ENCODE results near the gene U2AF1L4.

Gene U2AF1L4

GRCh38 chr19:35756377-35757230 lies 11.4 kb upstream of the U2AF1L4 start, which contains the start of gene HSPB6:
HSPB6 (minus strand) TSS chr19:35757029; CDS start chr19:35757008, 21 bp downstream.
- no peak for DNase-seq

GRCh38 chr19:35755550-35756376 lies 10.5 kb upstream of the U2AF1L4 start:
- DNase-seq, result no peak

DNA sequence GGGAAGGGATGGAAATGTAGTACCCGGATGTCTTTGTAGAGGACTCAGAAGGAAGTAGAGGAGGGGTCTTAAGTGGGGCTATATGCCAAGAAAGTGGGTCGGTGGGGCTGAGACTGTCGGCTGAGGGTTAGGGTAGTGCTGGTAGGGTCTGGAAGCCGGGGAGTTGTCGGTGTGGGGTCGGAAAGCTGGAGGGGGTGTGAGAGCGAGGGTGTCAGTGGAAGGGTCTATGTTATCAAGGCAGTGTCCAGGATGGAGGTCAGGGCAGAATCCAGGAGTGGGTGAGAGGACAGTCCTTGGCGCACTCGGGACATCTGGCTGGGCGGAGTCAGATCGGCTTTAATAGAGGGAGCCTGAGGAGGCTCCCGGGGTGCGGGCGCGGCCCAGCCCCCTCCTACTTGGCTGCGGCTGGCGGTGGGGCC lies 9.9 kb upstream of the U2AF1L4 start:
- no peak for DNase-seq

GRCh38 chr19:35754370-35755130 lies 9.3 kb upstream of the U2AF1L4 start:
- DNase-seq, result no peak

- DNase-seq, result no peak
These were observed 8.6 kb upstream of the U2AF1L4 start for GRCh38 chr19:35753634-35754369.

GRCh38 chr19:35752746-35753350 lies 7.6 kb upstream of the U2AF1L4 start:
- no peak for DNase-seq

DNA sequence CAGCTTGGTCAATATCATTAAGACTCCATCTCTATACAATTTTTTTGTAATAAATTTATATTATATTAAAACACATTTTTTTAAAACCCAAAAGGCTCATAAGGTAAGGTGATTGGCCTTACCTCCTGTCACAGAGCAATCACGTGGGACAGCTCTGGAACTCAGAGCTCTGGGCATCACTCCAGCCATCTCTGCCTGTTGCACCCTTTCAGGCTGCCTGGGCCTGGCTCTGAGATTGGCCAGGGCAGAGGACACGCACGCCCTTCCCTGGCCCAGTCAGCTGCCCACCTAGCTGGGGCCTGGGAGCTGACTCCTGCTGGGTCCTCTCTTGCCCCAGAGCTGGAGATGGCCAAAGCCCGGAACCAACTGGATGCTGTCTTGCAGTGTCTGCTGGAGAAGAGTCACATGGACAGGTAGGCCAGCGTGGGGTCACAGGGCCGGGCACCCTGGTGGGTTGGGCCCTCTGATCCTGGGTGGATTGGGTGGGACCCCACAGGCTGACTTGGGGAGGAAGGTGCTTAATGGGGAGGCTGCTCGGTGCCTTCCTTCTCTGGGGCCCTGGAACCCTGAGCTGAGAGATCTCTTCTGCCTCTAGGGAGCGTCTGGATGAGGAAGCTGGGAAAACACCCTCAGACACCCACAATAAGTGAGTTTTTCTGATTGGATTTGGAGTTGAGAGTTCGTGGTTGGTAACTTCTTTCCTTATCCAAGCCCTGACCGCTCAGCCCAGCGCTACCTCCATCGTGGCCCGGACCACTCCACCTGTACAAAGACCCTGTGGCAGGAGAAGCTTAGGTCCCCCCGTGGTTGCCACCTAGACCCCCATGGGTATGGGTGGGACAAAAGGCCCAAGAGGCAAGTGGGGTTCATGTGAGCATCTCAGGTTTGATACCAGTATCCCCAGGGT lies 6.9 kb upstream of the U2AF1L4 start:
- DNase-seq, result no peak

GRCh38 chr19:35750167-35750566 lies 4.9 kb upstream of the U2AF1L4 start:
- DNase-seq, result no peak

GRCh38 chr19:35748106-35749020 lies 3.1 kb upstream of the U2AF1L4 start, which contains the start of gene LIN37:
LIN37 (plus strand) TSS chr19:35748576; CDS start chr19:35748725, 149 bp downstream.
- DNase-seq, result peak; percentile 99

GRCh38 chr19:35746531-35746930 lies 1.3 kb upstream of the U2AF1L4 start:
- DNase-seq, result no peak

DNA sequence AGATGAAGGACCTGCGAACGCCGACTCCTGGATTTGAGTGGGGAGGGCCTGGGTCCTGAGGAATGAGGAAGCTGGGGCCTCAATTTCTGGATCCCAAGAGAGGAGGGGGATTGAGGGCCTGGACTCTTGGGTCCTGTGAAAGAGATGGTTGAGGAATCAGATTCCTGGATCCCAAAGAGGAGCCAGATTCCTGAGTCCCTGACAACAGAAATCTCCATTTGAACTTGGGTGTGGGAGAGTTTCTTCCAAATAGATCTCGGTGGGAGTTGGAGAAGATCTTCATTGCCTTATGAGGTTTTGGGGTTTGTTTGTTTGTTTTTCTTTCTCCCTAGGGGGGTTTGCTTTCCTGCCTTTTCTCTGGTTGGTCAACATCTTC lies 857 bp upstream of the U2AF1L4 start:
- DNase-seq, result no peak

DNA sequence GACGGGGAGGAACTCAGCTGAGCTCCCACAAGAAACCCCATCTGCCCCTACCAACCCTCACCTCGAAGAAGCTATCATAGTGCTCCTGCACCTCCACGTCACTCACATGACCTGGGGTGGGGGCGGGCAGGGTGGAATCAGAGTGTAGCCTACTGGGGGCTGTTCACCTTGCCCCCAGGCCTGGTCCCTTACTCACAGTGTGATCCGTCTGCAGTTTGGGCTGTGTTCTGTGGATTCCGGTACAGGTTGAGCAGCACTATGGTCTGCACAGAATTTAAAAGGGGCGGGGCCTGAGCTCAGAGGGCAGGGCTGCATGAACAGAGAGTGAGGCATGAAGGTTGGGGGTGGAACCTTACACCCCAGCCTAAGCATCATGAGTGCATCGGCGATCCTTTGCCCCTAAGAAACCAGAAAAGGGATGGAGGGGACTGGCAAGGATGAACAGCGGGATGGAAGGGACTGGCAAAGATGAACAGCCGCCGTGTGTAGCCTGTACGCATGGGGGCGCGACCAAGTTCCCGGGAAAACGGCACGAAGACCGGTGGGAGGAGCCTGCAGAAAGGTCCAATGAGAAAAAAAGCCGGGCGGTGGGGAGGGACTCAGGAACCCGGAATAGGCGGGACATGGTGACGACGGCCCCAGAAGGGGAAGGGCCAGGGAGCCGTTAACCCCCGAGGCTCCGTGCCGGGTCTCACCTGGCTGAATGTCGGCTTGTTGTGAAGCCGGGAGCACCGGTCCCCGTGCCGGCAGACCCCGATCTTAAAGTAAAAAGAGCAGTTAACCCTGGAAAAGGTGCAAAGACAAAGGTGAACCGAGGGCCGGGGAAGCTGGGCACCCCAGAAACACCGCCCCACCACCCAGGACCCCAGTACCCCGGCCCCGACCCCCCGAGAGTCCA lies 539 bp downstream of the U2AF1L4 start:
- peak; percentile 97 for DNase-seq

- DNase-seq, result no peak
These were observed 1.4 kb downstream of the U2AF1L4 start for GRCh38 chr19:35743640-35744429.

DNA sequence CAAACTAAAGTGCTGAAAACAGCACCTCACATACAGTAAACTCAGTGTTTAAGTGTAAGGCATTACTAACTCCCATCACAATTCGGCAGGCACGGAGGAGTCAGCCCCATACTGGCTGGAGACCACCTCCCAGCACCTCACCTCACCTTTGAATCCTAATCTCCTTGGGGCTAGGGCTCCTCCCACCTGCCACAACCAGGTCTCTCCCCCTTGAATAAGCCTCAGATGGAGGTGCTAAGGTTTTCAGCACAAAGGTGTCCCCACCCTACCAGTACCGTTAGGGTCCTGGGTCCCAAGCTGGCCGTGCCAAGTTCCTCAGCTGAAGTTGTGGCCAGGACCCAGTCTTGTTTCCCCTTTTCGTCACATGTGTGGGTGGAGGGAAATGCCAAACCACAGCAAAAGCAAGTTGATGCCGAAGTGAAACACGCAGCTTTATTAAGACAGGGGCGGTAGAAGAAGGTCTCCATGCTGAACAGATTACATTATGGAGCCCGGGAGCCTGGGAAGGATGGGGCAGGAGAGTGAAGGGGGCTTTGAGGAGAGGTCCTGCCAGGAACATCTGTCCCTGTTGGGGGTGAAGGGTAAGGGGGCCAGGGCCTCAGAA lies 3.0 kb downstream of the U2AF1L4 start, which contains the start of gene IGFLR1:
Gene IGFLR1, minus strand, starts transcription at position 332 of the 604 bp plus-strand sequence. CDS start 1,272 bp downstream, outside the sequence.
- no peak for DNase-seq

- DNase-seq, result no peak
These were observed 4.1 kb downstream of the U2AF1L4 start for GRCh38 chr19:35741203-35741515.

- peak; percentile 97 for DNase-seq
These were observed 4.6 kb downstream of the U2AF1L4 start for GRCh38 chr19:35740423-35741202.

DNA sequence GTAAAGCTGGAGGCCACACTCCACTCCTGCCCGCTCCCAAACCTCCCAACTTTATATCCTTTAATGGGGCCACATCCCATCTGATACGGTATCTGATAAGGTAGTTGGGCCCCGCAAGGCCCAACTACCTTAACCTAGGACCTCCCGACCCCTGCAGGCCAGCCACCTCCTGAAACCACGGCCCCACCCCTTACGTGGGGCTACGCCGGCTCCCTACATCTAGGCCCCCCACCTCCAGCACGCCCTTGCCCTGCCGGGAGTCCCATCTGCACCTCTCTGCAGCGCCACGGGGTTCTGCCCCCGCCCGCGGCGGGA lies 5.2 kb downstream of the U2AF1L4 start:
- DNase-seq, result no peak
